ENCODE results near the gene KRT33B.
A peak's percentile ranks its signal among the peaks of the same experiment; 100 is the strongest.

KRT33B gene

DNA sequence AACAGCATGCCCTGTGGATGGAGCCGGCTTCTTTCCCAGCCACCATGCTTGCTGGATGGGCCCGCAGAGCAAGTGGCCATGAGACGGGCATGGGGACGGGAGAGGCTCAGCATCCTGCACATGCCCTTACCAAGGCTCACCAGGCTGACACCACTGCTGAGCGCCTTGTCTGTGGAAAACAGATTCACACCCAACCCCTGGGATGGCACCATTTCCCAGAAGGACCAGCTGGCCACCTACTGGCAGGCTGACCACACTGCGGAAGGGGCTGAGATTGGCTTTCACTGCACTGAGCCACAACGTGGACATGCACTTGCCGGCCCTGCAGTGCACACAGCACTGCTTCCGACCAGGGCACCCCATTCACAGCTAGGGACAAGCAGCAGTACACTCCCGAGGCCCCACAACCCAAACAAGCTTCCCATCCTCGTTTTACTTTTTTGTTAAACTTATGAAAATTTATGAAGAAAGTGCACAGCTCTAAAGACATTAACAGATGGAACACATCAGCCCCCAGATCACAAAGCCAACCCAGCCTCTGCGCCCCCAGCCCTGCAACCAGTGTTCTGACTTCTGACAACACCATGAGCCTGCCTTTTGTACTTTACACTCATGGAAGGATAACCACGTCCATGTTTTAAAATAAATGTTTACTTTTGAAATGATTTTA, 40.2 kb downstream of the KRT33B start:
- DNase-seq: peak in 28 of 42 donors; percentile 8 to 61 (median 37)
- intact Hi-C loops (cut with DNase I): no loop called here

DNA sequence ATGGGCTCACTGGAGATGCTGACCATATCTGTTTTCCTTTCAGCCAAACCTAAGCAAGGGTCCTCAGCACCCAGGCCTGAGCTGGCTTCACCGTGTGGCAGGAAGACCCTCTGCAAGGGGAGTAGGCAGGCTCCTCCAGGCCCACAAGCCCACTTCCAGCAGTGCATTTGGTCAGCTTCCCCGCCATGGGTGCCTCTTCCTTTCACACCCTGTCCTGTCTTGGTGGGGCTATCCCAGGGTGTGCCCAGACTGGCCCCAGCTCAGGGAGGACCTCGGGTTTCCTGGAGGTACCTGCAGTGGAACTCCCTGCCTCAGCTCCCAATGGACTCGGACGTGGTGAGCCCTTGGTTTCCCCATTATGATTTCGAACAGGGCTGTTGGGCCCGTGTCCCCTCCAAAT, 41.4 kb downstream of the KRT33B start:
- intact Hi-C loops (cut with DNase I): no loop called here
- DNase-seq: no peak

DNA sequence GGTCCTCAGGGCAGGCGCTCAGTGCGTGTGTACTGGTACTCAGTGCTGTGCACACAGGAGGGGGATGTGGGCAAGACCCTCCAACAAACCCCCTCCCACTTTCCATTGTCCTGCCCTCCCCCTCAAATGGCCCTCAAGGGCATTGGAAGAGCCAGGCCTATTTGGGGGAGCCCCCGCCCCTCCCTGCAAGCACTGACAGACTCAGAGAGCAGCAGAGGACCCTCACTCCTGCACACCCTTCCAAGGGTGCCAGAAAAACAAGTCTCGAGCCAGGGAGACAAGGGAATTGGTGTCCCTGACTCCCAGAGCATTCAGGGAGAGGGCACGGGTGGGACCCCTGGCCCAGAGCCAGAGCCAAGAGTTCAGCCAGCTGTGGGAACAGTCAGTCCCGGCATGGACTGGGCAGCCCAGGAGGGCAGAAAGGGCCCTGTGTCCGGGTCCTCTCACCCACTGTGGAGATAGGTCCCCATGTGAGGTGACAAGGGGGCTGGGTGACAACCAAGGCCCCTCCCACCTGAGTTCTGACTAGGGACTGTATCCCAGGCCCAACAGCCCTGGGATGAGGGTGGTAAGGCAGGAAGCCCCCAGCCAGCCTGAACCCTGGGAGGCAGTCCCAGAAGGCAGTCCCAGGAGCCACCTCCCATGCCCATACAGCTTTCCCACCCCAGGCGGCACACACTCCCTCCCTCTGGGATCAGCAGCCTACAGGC, 42.0 kb downstream of the KRT33B start:
- intact Hi-C loops (cut with DNase I): no loop called here
- no peak for DNase-seq

DNA sequence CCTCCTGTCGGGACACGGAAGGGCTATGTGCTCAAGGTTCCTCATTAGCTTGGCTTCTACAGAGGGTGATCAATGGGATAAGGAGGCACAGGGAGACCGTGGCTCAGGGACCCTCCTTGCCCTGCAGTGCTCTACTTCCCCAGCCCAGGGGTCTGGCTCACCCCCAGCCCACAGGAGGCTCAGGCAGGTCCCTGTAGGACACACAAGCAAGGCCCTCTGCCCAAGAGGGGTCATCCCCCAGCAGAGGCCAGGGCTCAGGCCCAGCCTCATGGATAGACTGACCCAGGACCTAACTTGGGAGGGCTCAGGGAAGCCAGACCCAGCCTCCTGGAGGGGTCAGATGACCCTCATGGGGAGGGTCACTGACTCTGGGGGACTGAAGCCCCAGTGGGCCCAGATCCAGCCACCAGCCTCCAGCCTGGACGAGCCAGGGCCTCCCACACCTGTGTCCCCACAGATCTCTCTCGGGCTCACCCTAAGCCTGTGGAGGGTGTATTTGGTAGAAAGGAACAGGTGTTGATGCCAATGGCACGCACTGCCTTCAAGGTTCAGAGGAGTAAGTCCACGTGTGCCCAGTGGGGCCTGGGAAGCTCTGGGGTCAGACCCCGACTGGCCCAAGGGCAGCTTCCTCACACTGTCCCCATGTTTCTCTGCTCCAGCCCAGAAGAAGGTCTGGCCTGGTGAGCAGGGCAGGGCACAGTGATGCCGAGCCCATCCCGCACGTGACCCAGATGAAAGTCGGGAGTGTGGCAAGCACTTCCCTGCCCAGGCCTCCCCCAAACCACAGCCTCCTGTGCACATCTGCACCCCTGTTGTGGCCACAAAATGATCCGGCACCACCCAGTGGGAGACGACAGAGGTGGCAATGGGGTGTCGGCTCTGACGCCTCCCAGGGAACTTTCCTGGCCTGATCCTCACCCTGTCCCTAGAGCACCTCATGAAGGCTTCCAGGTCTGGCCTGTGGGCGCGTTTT, 43.2 kb downstream of the KRT33B start:
- peak in 2 of 42 donors; percentile 15 to 22 for DNase-seq
- intact Hi-C loops (cut with DNase I): no loop called here

DNA sequence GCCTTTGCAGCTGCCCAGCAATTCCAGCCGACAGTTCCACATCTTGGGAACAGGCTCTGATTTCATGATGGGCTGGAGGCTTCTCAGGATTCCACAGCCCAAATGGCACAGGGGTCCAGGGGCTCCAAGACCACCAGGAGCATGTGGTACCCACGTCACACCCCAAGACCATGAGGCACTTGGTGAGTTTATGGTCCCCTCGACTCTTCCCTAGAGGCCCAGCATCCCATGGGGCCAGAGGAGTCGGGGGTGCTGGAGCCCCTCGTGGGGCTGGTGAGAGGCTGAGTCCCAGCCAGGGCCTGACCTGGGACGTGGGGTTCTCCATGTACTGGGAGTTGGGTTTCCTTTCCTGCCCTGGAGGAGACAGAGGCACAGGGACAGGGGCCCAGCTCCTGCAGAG, 44.0 kb downstream of the KRT33B start:
- no peak for DNase-seq
- intact Hi-C loops (cut with DNase I): no loop called here

DNA sequence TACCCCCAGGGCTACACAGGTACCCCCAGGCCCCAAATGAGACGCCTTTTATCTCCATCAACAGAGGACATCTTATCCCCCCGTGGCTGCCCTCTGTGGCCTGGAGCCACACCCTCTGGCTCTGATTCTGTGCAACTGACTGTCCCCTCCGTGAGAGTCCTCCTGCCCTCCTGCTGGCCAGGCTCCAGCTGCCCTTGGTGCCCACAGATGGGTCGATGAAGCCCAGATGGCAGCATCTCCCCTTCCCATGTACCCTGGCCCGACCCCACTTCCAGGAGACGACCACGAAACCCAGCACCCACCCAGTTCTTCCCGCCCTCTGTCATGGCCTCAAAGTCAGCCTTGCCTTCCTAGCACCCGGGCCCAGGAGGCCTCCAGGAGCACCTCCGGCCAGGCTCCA, 44.5 kb downstream of the KRT33B start:
- peak in 1 of 42 donors; percentile 33 for DNase-seq
- intact Hi-C loops (cut with DNase I): no loop called here

DNA sequence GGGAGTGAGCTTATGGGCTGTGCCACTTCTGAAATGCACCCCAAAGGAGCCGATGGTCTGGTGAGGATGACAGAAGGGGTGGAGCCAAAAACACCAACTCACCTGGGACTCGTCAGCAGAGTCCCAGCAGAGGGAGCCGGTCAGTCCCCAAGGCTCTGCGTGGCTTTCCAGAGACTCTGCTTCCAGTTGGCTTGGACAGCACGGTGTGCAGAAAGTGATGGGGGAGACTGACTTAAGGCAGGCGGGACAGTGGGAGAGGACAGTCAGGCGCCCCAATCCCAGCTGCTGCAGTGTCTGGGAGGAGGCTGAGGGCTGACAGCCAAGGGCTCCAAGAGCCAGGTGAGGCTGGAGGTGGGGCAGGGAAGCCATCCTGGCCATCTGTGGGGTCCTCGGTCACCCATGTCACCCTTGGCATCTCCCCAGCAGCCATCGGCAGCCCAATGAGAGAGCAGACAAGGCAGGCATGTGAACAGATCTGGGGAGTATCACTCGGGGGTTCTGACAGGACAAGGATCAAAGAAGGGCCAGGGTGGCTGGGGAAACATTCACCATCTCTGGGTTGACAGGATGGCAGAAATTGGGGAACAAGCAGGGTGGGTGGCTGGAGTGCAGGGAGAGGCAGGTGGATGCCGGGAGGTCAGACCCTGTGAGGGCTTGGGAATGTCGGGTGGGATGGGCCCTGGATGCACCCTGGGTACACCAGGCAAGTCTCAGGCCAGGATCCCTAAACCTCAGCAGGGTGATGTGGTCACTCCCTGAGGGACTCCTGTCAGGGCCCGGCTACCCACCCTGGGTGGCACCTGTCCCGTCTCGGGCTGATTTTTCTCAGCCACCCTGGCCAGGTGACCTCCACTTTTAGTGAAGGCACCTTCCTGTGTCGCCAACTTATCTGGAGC, 45.2 kb downstream of the KRT33B start:
- DNase-seq: peak in 1 of 42 donors; percentile 14
- intact Hi-C loops (cut with DNase I): loop anchor here (5.0 kb wide), 1 partner anchor 417 kb away; no protein-coding TSS in a partner anchor

DNA sequence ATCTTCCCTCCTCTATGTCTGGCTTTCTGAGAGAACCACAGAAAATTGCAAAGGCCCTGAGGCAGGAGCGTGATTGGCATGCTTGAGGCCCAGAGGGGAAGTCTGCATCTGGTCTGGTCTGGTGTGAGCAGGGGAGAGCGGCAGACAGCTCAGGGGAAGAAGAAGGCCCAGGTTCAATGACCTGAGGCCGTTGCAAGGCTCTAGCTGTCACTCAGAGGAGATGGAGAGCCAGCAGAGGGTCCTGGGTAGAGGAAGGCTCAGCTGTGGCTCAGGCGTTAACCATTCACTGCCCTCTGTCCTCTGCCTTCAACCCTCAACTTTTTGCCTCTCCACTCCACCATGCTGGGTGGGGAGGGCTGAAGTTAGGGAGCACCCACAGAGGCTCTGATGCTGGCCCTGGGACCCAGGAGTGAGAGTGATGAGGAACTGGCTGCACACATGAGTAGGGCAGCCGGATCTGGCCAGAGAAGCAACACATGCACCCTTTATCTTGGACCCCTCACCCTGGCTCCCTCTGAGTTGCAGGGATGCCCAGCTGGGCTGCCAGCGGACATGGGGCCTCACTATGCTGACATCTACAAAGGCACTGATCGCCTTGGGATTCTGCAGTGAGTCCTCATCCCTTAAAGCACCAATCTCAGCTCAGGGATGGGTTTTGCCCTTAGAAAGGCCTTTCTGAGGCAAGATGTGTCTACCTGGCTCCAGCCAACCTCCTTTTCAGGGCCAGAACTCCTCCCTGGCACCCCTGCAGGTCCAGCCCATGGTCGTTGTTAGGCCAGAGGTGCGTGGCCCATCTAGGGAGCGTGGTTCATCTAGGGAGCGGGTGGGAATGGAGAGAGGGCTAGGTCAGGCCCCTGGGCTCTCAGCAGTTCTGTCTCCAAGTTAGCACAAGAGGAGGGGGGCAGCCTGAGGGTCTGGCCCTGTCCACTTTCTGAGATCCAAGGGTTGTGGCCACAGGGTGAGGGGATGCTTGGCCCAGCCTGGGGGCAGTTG, 46.4 kb downstream of the KRT33B start:
- DNase-seq: peak in 1 of 42 donors; percentile 31
- intact Hi-C loops (cut with DNase I): loop anchor here (5.0 kb wide), 1 partner anchor 416 kb away; no protein-coding TSS in a partner anchor

DNA sequence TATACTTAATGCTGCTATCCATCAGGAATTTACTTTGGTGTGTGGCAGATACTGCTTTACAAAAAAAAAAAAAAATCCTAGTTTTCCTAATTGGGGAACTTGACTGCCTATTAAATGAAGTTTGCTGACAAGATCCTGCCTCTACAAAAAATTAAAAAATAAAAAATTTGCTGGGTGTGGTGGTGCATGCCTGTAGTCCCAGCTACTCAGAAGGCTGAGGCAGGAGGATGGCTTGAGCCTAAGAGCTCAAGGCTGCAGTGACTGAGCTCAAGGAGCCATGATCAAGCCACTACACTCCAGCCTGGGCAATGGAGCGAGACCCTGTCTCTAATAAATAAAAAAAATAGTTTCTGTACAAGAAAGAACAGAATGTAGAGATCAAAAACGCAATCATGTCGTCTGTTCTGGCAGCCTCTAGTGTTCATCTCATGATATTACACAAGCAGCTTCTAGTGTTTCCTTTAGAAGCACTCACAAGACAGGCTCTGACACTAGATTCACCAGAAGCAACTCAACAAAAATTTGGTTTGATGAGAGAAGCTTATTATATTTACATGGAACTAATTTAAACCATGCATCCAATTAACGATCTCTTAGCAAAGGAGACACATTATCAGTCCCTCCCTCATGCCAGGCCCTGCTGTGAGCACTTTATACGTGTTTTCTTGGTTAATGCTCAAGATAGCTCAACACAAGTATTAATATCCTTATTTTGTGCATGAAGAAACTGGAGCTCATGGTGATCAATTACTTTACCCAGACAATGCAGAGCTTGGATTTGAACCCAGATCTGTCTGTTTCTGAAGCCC, 47.3 kb downstream of the KRT33B start:
- peak in 3 of 42 donors; percentile 11 to 39 (median 27) for DNase-seq
- intact Hi-C loops (cut with DNase I): loop anchor here (5.0 kb wide), 1 partner anchor 415 kb away; no protein-coding TSS in a partner anchor

DNA sequence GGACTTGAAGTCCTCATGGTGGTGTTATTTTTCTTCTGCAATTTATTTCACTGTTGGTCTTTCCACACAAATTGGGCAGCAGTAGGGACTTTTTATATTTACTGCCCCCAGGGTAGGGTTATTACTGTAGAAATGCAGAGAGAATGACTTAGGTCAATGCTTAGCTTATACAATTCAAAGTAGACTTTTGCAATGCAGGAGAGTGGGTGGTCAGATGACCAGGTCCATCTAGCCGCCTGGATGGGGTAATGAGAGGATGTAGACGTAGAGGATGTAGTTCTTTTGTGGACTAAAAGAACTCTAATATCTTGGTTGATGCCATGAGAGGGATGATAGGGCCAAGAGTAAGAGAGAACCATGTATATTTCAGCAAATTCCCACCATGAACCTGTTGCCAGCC, 51.4 kb downstream of the KRT33B start:
- intact Hi-C loops (cut with DNase I): no loop called here
- DNase-seq: no peak

DNA sequence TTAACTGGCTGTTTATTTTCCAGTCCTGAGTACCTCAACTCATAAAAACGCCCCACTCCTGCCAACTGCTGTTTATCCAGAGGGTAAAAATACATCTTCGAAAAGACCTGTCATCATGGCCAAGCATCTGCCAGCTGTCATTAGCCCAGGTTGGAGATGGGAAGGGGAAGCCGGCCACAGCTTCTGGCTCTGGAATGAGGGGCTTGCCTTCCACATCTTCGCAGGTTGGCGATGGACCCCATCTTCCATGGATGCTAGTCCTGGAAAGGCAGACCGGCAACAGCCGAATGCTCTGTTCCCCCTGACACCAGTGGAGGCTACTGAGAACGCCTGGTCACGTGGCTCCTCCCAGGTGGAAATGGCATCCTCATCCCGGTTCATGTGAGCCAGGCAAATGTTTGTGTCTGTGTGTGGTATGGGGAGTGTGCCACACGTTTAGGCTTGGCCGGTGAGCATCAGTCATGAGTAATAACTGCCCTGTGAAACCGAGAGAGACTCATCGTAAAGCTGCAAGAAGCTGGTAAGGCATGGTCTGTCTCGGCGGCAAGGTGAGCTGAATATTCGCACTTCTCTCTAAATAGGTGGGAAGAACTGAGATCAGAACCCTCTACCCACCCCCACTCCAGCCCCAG, 53.7 kb downstream of the KRT33B start:
- intact Hi-C loops (cut with DNase I): no loop called here
- peak in 1 of 42 donors; percentile 31 for DNase-seq

DNA sequence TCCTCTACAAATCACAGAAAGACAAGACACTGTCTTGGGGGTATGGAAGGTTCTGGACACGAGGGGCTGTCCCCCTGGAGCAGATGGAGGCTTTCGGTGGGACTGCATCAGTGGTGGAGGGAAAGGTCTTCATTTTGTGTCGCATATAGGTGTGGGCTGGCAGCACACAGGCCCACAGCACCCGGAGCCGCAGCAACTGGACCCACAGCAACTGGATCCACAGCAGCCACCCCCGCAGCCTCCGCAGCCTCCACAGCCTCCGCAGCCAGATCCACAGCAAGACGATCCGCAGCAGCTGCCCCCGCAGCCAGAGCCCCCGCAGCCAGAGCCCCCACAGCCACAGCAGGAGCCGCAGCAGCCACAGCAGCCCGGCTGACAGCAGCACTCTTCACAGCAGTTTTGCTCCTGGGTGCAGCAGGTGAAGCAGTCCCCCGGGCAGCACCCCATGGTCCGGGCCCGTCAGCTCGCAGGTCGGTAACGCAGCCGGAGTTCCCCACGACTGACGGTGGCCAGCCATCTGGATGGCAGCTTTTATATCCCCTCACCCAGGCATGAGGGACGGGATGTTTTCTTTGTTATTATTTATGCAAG, 54.3 kb downstream of the KRT33B start, which contains the start of gene KRTAP17-1:
Gene KRTAP17-1, minus strand, starts transcription at position 507 of the 591 bp plus-strand sequence. Its CDS starts 60 bp downstream, at position 447.
- peak in 1 of 42 donors; percentile 18 for DNase-seq
- intact Hi-C loops (cut with DNase I): no loop called here

Data from head of caudate nucleus (tissue), 42 donors.